ENCODE results near the gene PRR5. TPM values are rescaled to one million over a fixed set of nuclear protein-coding genes. Genes with fewer than 3 reads are reported as not detected.

Gene PRR5
- total and polyA plus RNA-seq, 2 of the 13 experiments (the other 11 are each of a cell fraction or from before 2014, with no cell fraction given) = 11.6 to 27.5 TPM

DNA sequence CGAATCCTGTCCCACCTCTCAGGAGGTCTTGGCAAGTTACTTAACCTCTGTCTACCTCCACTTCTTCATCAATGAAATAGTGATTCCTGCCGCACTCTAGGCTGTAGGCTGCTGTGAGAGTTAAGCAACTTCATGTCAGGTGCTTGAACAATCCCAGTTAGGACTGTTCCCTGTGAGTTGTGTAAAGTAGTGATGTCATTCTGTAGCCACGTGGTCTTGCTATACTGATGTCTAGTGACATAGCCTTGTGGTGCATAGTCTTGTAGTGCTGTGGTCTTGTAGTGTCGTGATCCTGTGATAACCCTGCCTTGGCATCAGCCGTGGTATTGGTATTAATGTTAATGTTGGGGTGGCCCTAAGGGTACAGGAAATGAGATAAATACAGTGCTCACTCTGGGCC lies 30.3 kb upstream of the PRR5 start (continued):
- TF ChIP-seq UBTF (CRISPR knock-in tag; IDR thresholded peaks at IDR 0.05) (no peak), USF2 (IDR thresholded peaks at IDR 0.05; ENCODE audit: low read depth, low read length) (peak; percentile 76), USF2 (CRISPR knock-in tag; IDR thresholded peaks at IDR 0.05; ENCODE audit: borderline replicate concordance) (peak; percentile 63; the same call in 1 of the 2 replicates), ZNF563 (CRISPR knock-in tag; IDR thresholded peaks at IDR 0.05) (no peak), ZNF333 (CRISPR knock-in tag; IDR thresholded peaks at IDR 0.05; ENCODE audit: borderline replicate concordance) (no peak), TCF12 (IDR thresholded peaks at IDR 0.05) (no peak), TCF12 (CRISPR knock-in tag; IDR thresholded peaks at IDR 0.05) (no peak), ZC3H4 (CRISPR knock-in tag; IDR thresholded peaks at IDR 0.05; ENCODE audit: borderline replicate concordance) (no peak), ATF3 (CRISPR knock-in tag; IDR thresholded peaks at IDR 0.05) (0 out of 2 replicates have a peak, but pooled peaks have one; percentile 11), ZNF274 (CRISPR knock-in tag; IDR thresholded peaks at IDR 0.05) (no peak), MEIS2 (CRISPR knock-in tag; IDR thresholded peaks at IDR 0.05) (no peak), SCMH1 (CRISPR knock-in tag; IDR thresholded peaks at IDR 0.05; ENCODE audit: borderline replicate concordance) (no peak), SP140L (CRISPR knock-in tag; IDR thresholded peaks at IDR 0.05; ENCODE audit: borderline replicate concordance) (no peak), PPARG (CRISPR knock-in tag; conservative IDR thresholded peaks at IDR 0.05) (no peak), GABPB1 (CRISPR knock-in tag; IDR thresholded peaks at IDR 0.05) (no peak), SOX5 (CRISPR knock-in tag; IDR thresholded peaks at IDR 0.05; ENCODE audit: borderline replicate concordance) (0 out of 2 replicates have a peak, but pooled peaks have one; percentile 11), ZSCAN29 (CRISPR knock-in tag; conservative IDR thresholded peaks at IDR 0.05) (no peak), ATF2 (CRISPR knock-in tag; IDR thresholded peaks at IDR 0.05) (peak; percentile 73; the same call in 1 of the 2 replicates), REPIN1 (CRISPR knock-in tag; IDR thresholded peaks at IDR 0.05; ENCODE audit: borderline replicate concordance, low read depth) (no peak), POGK (CRISPR knock-in tag; conservative IDR thresholded peaks at IDR 0.05) (no peak), ZIK1 (CRISPR knock-in tag; IDR thresholded peaks at IDR 0.05; ENCODE audit: borderline replicate concordance, low read depth) (no peak)
